Head of caudate nucleus (tissue), 42 donors: Measurements from ENCODE around the gene FBXL22.

Experiments
- DNase-seq, 42 donors: peaks; one replicate each; pipeline versions ENCODE4 v3.0.0 to v3.0.0-alpha.2; 2020 to 2021; ENCODE audit warnings: mixed read lengths in 7 of 42
- intact Hi-C: fragments of 100-400 bp; cut with DNase I; formaldehyde crosslinking; loops from one replicate; pipeline ENCODE4 v1.15.0; 2022

The FBXL22 gene

GRCh38 chr15:63587527-63587926, 9.7 kb upstream of the FBXL22 start:
- intact Hi-C loops: no loop called here
- DNase-seq: no peak

- DNase-seq: no peak
- intact Hi-C loops: no loop called here
Measured at GRCh38 chr15:63588826-63589225, 8.4 kb upstream of the FBXL22 start.

DNA sequence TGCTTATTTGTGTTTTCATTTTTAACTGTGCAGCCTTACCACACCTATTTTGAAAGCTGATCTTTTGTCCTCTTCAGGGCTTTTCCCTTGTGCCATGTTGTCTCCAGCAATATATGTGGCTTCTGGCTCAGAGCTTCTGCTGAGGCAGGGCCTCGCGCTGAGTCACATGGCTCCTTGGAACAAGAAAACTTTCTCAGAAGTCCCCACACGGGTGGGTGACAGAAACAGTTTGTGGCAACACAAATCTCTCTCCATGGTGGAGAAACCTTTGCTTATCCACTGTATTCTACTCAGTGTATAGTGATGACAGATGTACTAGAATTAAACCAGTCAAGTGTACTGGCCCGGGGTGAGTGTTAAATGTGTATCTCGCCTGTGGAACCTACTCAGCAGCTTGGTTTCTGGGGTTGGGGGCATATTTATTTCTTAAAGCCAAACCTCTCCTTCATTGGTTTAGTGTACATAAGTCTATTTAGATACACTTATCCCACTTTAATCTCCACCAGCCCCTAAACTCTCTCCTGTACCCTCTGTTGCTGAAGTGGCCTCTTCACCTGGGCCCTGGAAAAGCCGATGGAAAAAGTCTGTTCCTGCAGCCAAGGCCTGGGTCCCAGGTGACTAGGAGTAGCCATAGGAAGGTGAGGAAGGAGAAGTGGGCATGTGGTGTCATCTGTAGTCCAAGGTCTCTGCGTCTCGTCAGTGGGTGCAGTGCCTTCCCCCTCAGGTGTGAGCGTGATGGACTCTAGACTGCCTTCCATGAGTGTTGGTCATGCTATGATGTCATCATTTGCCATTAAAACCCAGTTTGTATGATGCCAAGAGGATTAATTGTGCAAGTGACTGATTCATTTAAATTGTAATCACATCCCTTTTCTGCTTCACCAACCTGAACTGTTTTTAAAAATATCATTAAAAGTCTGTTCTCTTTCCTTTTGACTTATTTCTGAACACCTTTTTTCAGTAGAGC, 3.2 kb upstream of the FBXL22 start:
- intact Hi-C loops: no loop called here
- DNase-seq: no peak

GRCh38 chr15:63595065-63595464, 2.1 kb upstream of the FBXL22 start:
- DNase-seq: peak in 6 of 42 donors; percentile 9 to 67 (median 25)
- intact Hi-C loops: no loop called here

- DNase-seq: no peak
- intact Hi-C loops: no loop called here
Measured at GRCh38 chr15:63595688-63596087, 1.5 kb upstream of the FBXL22 start.

DNA sequence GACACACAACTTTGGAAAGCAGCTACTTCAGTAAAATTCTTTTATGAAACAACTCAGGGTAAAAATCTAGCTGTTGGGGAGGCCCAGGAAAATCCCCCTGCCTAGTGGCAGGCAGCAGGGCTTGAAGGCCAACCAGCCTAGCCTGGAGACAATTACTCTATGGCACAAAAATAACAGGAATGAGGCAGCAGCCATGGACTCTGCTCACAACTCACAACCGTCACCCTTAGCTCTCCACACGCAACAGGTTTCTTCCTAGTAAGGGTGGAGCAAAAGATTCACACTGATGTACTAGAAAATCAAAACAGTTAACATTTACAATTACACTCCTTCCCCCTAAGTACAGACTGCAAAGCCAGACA, 530 bp upstream of the FBXL22 start:
- no peak for DNase-seq
- intact Hi-C loops: no loop called here

- intact Hi-C loops: no loop called here
Measured at GRCh38 chr15:63597821-63598220, 634 bp downstream of the FBXL22 start.

GRCh38 chr15:63598473-63599400, 1.6 kb downstream of the FBXL22 start:
- intact Hi-C loops: no loop called here
- DNase-seq: peak in 8 of 42 donors; percentile 11 to 49 (median 34)

More at GRCh38 chr15:63597821-63598220, 634 bp downstream of the FBXL22 start:
- DNase-seq: no peak

DNA sequence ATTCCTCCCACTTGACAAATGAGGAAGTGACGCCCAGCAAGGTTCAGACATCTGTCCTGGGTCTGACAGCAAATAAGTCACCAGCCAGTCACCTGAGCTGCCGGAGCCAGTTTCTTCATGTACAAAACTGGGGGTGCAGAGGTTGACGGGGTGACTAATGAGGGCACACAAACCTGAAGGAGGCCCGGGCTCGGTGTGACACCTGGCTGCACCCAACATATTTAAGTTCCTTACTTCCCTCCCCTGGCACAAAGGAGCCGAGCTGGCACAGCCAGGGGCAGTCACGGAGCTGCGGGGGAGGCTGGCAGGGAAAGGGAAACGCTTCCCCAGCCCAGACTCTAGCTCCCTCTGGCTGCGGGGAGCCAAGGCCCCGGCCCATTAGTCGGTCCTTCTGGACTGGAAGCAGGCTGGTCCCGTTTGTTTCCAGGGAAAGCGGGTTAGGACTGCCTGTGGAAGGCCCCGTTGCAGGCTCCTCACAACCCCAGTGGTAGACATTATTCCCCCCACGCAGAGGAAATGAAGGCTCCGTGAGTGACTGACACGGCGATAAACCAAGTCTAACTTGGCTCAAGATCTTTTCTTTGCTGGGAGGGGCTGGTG, 2.3 kb downstream of the FBXL22 start:
- DNase-seq: peak; percentile 59 to 92 (median 81)
- intact Hi-C loops: no loop called here

- DNase-seq: peak in 22 of 42 donors; percentile 21 to 67 (median 44)
- intact Hi-C loops: loop anchor here (2.0 to 10.0 kb wide), 2 partner anchors 95 to 555 kb away; partner anchors contain the start of genes SNX22 and USP3
Measured at GRCh38 chr15:63600001-63600615, 2.9 kb downstream of the FBXL22 start.

- peak; percentile 64 to 95 (median 88) for DNase-seq
- intact Hi-C loops: loop anchor here (2.0 to 10.0 kb wide), 2 partner anchors 96 to 554 kb away; partner anchors contain the start of genes SNX22 and USP3
Measured at GRCh38 chr15:63600616-63601025, 3.4 kb downstream of the FBXL22 start.

DNA sequence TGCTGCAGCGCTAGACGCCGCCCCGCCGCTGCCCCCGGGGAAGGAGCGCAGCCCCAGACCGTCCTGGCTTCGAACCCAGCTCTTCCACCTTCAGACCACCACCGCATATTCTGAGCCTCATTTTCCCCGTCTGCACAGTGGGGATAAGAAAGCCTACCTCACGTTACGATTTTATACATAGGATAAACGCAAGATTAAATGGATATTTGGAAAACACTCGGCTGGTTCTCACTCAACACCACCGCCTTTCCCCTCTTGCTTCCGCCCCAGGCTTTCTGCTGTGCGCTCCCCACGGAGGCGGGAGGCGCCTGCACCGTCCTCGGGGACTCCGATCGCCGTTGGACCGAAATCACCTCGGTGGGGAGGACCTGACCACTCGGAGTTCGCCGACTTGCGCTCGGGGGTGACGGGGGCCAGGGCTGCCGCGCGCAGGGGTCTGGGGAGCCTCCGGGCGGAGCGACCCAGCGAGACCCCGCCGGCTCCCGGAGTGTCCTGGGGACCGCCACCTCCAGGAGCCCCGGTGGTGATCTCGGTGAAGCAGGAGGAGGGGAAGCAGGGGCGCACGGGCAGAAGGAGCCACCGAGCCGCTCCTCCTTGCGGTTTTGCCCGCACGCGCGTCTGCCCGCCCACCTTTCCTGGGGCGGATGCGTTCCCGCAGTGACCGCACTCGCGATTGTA, 4.0 kb downstream of the FBXL22 start:
- peak in 27 of 42 donors; percentile 17 to 71 (median 47) for DNase-seq
- intact Hi-C loops: loop anchor here (2.0 to 10.0 kb wide), 2 partner anchors 96 to 554 kb away; partner anchors contain the start of genes SNX22 and USP3

DNA sequence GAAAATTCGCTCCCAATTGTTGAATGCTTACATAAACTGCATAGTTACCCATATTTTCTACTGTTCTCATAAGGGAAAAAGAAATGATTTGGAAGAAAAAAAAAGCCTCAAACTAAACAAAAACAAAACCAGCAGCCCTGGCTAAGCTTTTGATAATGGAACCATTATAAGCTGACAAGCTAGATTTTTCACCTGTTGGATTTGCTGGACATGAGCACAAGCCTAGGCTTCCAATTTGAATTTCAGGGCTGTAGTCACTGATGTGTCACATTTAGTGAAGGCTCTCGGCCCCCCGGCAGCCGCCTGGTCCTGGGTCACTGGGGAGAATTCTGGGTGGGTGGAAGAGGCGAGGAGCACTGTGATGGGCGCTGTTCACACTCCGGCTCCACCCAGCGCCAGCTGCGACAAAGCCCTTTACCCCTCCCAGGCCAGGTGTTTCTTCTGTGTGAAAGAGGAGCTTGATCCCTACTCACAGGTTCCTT, 4.6 kb downstream of the FBXL22 start:
- DNase-seq: peak in 4 of 42 donors; percentile 32 to 44 (median 39)
- intact Hi-C loops: loop anchor here (2.0 to 10.0 kb wide), 2 partner anchors 97 to 553 kb away; partner anchors contain the start of genes SNX22 and USP3

DNA sequence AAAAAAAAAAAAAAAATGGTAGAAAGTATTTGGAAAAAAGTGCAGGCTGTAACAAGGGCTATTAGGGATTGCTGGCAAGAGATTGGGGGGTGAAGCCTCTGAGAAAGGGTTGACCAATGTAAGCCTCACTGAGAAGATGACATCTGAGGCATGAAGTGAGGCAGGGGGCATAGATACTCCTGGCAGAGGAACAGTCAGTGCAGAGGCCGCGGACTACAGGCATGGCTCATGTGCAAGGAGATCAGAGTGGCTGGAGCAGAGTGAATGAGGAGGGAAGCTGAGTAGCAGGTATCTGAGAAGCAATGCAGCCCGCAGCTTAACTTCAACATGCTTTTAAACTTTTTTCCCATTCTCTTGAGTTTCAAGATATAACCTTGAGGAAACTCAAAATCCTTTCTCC, 5.4 kb downstream of the FBXL22 start:
- intact Hi-C loops: loop anchor here (10.0 kb wide), 1 partner anchor 552 kb away; the partner anchor contains the start of gene SNX22
- DNase-seq: peak in 1 of 42 donors; percentile 24

- peak in 24 of 42 donors; percentile 21 to 74 (median 48) for DNase-seq
- intact Hi-C loops: loop anchor here (10.0 kb wide), 1 partner anchor 551 kb away; the partner anchor contains the start of gene SNX22
Measured at GRCh38 chr15:63603516-63603915, 6.3 kb downstream of the FBXL22 start.

DNA sequence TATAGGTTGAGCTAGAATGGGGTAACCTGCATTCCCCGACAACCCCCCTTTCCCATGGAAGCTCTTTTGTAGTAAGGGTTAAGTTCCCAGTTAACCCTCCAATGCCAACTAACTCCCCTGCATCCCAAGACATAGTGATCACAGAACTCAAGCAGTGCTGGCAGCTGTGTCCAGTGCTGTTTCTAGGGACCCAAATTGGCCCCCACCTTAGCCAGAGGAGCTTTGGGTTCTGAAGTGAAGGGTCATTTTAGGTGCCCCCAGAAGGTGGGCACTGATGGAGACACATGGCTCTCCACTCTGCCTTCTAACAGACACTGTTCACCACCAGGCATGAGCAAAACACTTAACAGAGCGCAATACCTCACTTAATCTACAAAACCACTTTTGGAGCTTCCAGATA, 7.1 kb downstream of the FBXL22 start:
- intact Hi-C loops: loop anchor here (10.0 kb wide), 1 partner anchor 551 kb away; the partner anchor contains the start of gene SNX22
- DNase-seq: no peak

DNA sequence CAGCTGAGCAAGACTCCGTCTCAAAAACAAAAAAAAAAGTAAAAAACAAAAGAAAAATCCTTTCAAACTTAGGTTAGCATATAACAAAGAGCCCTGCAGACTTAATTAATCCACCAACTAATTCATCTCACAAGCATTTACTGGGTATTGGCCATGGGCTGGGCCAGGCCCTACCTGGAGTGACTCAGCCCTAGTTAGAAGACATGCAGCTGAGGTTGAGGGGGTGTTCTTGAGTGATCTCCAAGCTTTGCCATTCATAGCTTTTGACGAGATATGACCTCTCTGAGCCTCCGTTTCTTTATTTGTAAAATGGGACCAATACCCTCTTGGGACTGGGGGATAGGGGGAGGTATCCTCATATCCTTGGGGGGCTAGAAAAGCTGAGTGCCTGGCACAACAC, 7.8 kb downstream of the FBXL22 start:
- DNase-seq: no peak
- intact Hi-C loops: loop anchor here (10.0 kb wide), 1 partner anchor 550 kb away; the partner anchor contains the start of gene SNX22
